OCI-M2 (cell line): ENCODE data around the gene GRIA1.
"Not testable (repeated sequence)": the region's sequence is repeated elsewhere in the genome, so short reads cannot be mapped to it uniquely, and the experiment has no call there.

Experiments
- DNase-seq: peaks from one replicate; lab custom pipeline; 2025; ENCODE audit not compliant: unreplicated experiment; lab: John Stamatoyannopoulos, UW

The GRIA1 gene

GRCh38 chr5:153816870-153817269 is 326.4 kb downstream of the GRIA1 start:
- DNase-seq, result no peak

GRCh38 chr5:153818626-153819025 is 328.2 kb downstream of the GRIA1 start:
- no peak for DNase-seq

GRCh38 chr5:153823036-153823435 is 332.6 kb downstream of the GRIA1 start:
- no peak for DNase-seq

DNA sequence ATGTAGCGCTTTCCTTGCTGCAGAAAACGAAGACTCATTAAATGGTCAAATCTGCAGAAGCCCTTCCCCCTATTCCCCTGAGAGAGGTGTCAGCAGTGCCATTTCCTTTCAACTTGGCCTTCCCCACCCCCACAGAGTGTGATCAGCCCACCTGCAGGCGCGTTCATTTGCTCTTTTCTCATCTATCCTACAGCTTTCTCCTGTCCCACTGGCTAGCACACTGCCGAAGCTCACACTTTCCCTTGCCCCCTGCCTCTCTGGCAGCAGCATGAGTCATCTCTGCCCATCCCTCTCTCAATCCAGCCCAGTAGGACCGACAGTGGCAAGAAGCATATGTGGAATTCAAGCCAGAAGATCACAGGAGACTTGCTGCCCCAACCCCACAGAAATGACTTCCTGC is 334.4 kb downstream of the GRIA1 start:
- no peak for DNase-seq

DNA sequence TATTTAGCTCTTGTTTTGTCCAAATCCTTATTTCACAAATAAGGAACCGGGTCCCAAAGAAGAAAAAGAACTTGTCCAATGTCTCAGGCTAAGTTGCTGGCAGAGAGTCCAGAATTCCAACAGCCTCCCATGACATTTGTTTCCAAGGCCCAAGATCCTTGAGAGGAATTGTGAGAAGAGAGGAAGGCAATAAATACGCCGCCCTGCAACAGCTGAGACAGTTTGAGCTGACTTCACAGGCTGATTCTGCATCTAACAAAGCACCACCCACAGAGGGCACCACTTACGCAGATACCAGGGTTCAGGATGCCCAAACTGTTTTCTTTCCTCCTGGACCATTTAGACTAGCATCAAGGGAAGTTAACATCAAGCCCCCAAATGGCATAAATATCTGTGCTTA is 336.9 kb downstream of the GRIA1 start:
- no peak for DNase-seq

- DNase-seq, result no peak
These were observed 339.1 kb downstream of the GRIA1 start for GRCh38 chr5:153829510-153830065.

GRCh38 chr5:153831973-153832372 is 341.5 kb downstream of the GRIA1 start:
- no peak for DNase-seq

DNA sequence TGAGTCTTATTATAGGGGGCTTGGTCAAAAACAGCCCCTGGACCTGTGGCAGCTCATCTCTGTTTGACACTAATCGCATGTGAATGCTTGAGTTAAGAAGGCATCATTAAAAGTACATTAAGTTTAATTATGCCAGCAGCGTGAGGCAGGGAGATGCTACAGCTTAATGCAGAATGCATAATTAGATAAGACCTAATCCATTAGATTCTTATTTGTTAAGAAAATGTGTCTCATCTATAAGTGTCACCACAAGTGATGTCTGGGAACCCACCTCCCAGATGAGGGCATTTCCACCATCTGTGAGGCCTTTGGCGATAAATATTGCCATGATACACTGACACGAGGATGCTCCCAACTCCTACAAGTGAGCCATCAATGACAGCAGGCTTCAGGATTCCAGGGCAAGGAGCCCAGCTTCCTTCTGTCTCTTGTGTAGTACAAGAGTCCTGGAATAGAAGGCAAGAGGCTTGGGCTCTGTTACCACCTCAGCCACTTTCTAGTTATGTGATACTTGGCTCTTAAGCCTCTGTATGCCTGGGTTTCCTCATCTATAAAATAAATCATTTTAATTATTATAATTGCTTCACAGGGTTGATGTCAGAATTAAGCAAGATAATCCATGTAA is 345.5 kb downstream of the GRIA1 start:
- no peak for DNase-seq

GRCh38 chr5:153849303-153850113 is 359.0 kb downstream of the GRIA1 start:
- DNase-seq, result not testable (repeated sequence)

DNA sequence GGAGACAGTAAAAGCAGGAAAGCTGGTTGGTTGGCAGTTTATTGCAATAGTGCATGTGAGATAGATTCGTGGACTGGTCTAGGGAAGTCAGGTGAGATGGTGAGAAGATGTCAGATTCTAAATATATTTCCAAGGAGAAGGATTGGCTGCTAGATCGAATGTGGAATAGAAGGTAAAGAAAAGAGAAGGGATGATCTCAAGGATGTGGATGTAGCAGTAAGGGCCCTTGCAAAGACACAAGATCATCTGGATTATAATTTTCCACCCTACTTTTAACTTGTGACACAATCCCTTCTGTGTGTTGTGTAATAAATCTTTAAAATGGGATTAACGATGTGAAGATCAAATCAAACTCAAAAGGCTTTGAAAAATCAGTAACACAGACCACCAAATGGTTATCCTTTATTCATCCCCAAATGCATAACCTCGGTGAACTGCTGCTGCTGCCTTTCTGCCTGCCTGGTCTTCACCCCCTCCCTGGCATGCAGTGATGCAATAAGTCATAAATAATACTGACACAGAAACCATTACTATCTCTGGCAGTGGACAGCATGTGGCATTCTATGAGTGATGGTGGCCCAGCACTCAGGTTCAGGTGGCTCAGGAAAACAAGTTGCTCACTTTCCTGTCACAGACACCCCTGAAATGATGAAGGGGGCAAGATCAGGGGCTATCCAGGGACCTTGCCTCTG is 369.9 kb downstream of the GRIA1 start:
- no peak for DNase-seq

- DNase-seq, result not testable (repeated sequence)
These were observed 372.4 kb downstream of the GRIA1 start for GRCh38 chr5:153862906-153863305.
